Naive thymus-derived CD8-positive, alpha-beta T cell (primary cell): ENCODE results near the gene ZNF26. TPM values are rescaled to one million over a fixed set of nuclear protein-coding genes. Genes with fewer than 3 reads are reported as not detected.
"Not testable (repeated sequence)": the region's sequence is repeated elsewhere in the genome, so short reads cannot be mapped to it uniquely, and the experiment has no call there.

ENCODE experiments used
- ATAC-seq, 2 donors: fragments of 150-1000 bp; cut with Tn5 transposase in 1 of 2; sonication (Bioruptor Pico), chemical (Tn5 transposase) in 1 of 2; 1 replicate in 1 of 2; 2 replicates in 1 of 2; pipeline ENCODE4 v1.10.0; 2021; ENCODE audit warnings: mild to moderate bottlenecking in 2 of 2, moderate library complexity in 2 of 2
- POLR2A ChIA-PET: fragments of 350-600 bp; sonication (Branson Sonifier 250); formaldehyde crosslinking; loops from one replicate; lab custom pipeline; 2021; ENCODE audit warnings: antibody characterized with exemption; lab: Charles Lee
- DNase-seq, 10 donors: peaks; one replicate each; pipeline versions ENCODE4 v3.0.0 to v3.0.0-alpha.2; 2020 to 2022
- H3K27ac Mint-ChIP-seq, 10 donors: one replicate each; pipeline ENCODE4 v1.8.0; 2020 to 2022; ENCODE audit warnings: mild to moderate bottlenecking in 10 of 10, mixed read lengths in 10 of 10, moderate library complexity in 4 of 10, inconsistent platforms in 1 of 10
- H3K27me3 Mint-ChIP-seq, 5 donors: one replicate each; pipeline ENCODE4 v1.8.0; 2021 to 2022; ENCODE audit warnings: mixed read lengths in 5 of 5
- H3K36me3 Mint-ChIP-seq, 3 donors: one replicate each; pipeline ENCODE4 v1.8.0; 2020 to 2022; ENCODE audit warnings: mixed read lengths in 3 of 3, mild to moderate bottlenecking in 2 of 3, inconsistent platforms in 1 of 3
- H3K4me1 Mint-ChIP-seq, 4 donors: one replicate each; pipeline ENCODE4 v1.8.0; 2021 to 2022; ENCODE audit warnings: mixed read lengths in 4 of 4
- H3K4me3 Mint-ChIP-seq, 10 donors: one replicate each; pipeline ENCODE4 v1.8.0; 2020 to 2022; ENCODE audit warnings: mild to moderate bottlenecking in 10 of 10, mixed read lengths in 10 of 10, moderate library complexity in 6 of 10, inconsistent platforms in 1 of 10
- H3K9me3 Mint-ChIP-seq, 9 donors: one replicate each; pipeline ENCODE4 v1.8.0; 2020 to 2022; ENCODE audit warnings: mixed read lengths in 9 of 9, mild to moderate bottlenecking in 3 of 9, inconsistent platforms in 1 of 9, moderate library complexity in 1 of 9
- polyA plus RNA-seq, 3 donors: library from polyadenylated mRNA; unstranded; fragments of 300-500 nt; fragmentation: Illumina TruSeq; gene quantifications; one replicate each; pipeline ENCODE4 v1.2.3, GENCODE V29; 2021
- total RNA-seq, 8 experiments: library from RNA in 2 of 8; stranded (reverse) in 2 of 8; gene quantifications; one replicate each; pipeline ENCODE4 v1.2.3 and lab custom pipeline; 2021 to 2026

Gene ZNF26
- total and polyA plus RNA-seq, 5 experiments from 2014 or later = 10.6 to 34.2 (median 19.2) TPM

DNA sequence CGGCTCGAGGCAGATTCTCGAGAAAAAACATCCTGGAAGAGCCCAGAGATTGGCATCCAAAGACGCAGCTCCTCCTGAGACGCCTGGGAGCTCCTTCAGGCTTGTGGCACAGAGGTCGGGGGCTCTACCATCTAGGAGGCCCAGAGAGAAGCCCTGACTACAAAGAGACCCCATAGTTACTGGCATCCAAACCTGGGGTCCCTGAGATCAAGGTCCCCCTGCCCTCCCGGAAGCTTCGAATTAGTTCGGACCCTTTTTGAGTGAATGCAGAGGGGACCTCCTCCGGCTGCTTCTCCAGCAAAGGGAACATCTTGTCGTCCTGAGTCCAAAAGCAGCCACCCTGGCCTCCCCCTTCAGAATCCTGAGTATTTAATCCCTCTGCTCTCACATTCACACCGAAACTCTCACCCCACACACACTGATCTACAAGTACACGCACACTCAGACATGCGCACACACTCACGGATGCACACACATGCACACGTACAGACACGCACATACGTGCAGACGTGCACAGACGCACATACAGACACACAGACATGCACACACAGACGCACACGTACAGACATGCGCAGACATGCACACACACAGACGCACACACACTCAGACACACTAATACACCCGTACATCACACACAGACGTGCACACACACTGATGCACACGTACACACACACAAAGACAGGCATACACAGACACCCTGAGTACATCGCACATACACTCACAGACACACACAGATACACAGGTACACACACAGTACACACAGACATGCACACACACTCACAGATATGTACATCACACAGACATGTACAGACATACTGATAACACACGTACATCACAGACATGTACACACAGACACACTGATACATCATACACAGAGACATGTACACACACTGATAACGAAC lies 36.0 kb upstream of the ZNF26 start:
- Mint-ChIP-seq H3K4me1 (peaks cover 16 to 23% (median 20%) of the 10 kb centered on the region in 4 donors), H3K36me3 (peaks cover 30 to 48% (median 46%) of the 10 kb centered on the region in 3 donors), H3K27me3 (no peaks in the 10 kb centered on the region), H3K4me3 (no peak overlapping the region), H3K27ac (no peak overlapping the region), H3K9me3 (peaks cover 0 to 50% (median 17%) of the 10 kb centered on the region in 9 donors)
- DNase-seq = no peak
- no peak for ATAC-seq
- POLR2A ChIA-PET = interaction anchor here (0.6 kb wide), 1 partner anchor 35 kb away, joined by 3 read pairs; no protein-coding TSS in a partner anchor

DNA sequence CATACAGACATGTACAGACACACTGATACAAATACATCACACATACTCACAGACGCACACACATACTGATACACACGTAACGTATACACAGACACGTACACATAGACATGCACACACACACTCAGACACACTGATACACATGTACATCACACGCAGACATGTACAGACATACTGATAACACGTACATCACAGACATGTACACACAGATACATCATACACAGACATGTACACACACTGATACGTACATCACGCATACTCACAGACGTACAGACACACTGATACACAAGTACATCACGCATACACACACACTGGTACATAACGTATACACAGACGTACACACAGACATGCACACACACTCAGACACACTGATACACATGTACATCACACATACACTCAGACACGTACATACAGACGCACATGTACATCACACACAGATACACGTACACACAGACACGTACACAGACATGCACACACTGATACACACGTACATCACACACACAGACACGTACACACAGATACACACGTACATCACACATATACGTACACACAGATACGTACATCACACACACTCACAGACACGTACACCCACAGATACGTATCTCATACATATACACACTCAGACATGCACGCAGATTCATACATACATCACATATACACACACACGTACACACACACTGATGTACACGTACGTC lies 35.2 kb upstream of the ZNF26 start:
- Mint-ChIP-seq H3K9me3 (peaks cover 0 to 44% (median 11%) of the 10 kb centered on the region in 9 donors), H3K4me1 (peaks cover 22 to 28% (median 26%) of the 10 kb centered on the region in 4 donors), H3K36me3 (peaks cover 25 to 41% (median 39%) of the 10 kb centered on the region in 3 donors), H3K27ac (no peak overlapping the region), H3K4me3 (no peak overlapping the region), H3K27me3 (no peaks in the 10 kb centered on the region)
- DNase-seq = no peak
- no peak for ATAC-seq
- POLR2A ChIA-PET = no interaction called here

GRCh38 chr12:132951649-132952048 lies 34.5 kb upstream of the ZNF26 start:
- POLR2A ChIA-PET = interaction anchor here (0.7 kb wide), 1 partner anchor 229 kb away, joined by 4 read pairs; no protein-coding TSS in a partner anchor
- Mint-ChIP-seq H3K36me3 (peaks cover 22 to 35% (median 34%) of the 10 kb centered on the region in 3 donors), H3K4me3 (no peak overlapping the region), H3K4me1 (peaks cover 26 to 34% (median 30%) of the 10 kb centered on the region in 4 donors), H3K27me3 (no peaks in the 10 kb centered on the region), H3K9me3 (peaks cover 0 to 37% (median 9%) of the 10 kb centered on the region in 9 donors), H3K27ac (no peak overlapping the region)
- no peak for ATAC-seq
- no peak for DNase-seq

GRCh38 chr12:132952371-132953162 lies 33.6 kb upstream of the ZNF26 start:
- POLR2A ChIA-PET = interaction anchor here (0.6 to 0.7 kb wide), 2 partner anchors 39 to 228 kb away, joined by 4 read pairs; no protein-coding TSS in a partner anchor
- H3K9me3 Mint-ChIP-seq = peaks cover 0 to 34% (median 9%) of the 10 kb centered on the region in 9 donors
- peaks cover 22 to 31% (median 27%) of the 10 kb centered on the region in 3 donors for H3K36me3 Mint-ChIP-seq
- DNase-seq (no peak), ATAC-seq (no peak)
- H3K27me3 Mint-ChIP-seq = no peaks in the 10 kb centered on the region
- H3K27ac Mint-ChIP-seq = peak overlapping the region in 3 of 10 donors; percentile 14 to 78 (median 34)
- peak overlapping the region in 1 of 10 donors; percentile 30 for H3K4me3 Mint-ChIP-seq
- H3K4me1 Mint-ChIP-seq = peaks cover 26 to 40% (median 37%) of the 10 kb centered on the region in 4 donors

- DNase-seq (no peak), ATAC-seq (no peak)
- Mint-ChIP-seq H3K36me3 (peaks cover 22 to 27% (median 22%) of the 10 kb centered on the region in 3 donors), H3K9me3 (peaks cover 0 to 31% (median 9%) of the 10 kb centered on the region in 9 donors), H3K4me1 (peaks cover 26 to 40% (median 37%) of the 10 kb centered on the region in 4 donors), H3K27ac (peak overlapping the region in 2 of 10 donors; percentile 20 to 34), H3K4me3 (peak overlapping the region in 1 of 10 donors; percentile 30), H3K27me3 (no peaks in the 10 kb centered on the region)
- POLR2A ChIA-PET = no interaction called here
Observed at GRCh38 chr12:132953163-132953425, 33.1 kb upstream of the ZNF26 start.

- peaks cover 26 to 40% (median 37%) of the 10 kb centered on the region in 4 donors for H3K4me1 Mint-ChIP-seq
- POLR2A ChIA-PET = no interaction called here
- no peak for DNase-seq
- peak overlapping the region in 7 of 10 donors; percentile 37 to 96 (median 68) for H3K27ac Mint-ChIP-seq
- peaks cover 16 to 20% (median 17%) of the 10 kb centered on the region in 3 donors for H3K36me3 Mint-ChIP-seq
- H3K9me3 Mint-ChIP-seq = peaks cover 0 to 24% (median 9%) of the 10 kb centered on the region in 9 donors
- H3K27me3 Mint-ChIP-seq = no peaks in the 10 kb centered on the region
- peak overlapping the region in 7 of 10 donors; percentile 3 to 59 (median 31) for H3K4me3 Mint-ChIP-seq
- ATAC-seq = no peak
Observed at GRCh38 chr12:132953771-132954170, 32.4 kb upstream of the ZNF26 start.

GRCh38 chr12:132954471-132955048 lies 31.6 kb upstream of the ZNF26 start:
- DNase-seq (peak in 3 of 10 donors; percentile 0 to 56 (median 7)), ATAC-seq (no peak)
- Mint-ChIP-seq H3K4me3 (peak overlapping the region; percentile 76 to 97 (median 90)), H3K4me1 (peaks cover 26 to 43% (median 38%) of the 10 kb centered on the region in 4 donors), H3K36me3 (peaks cover 9 to 13% (median 9%) of the 10 kb centered on the region in 3 donors), H3K9me3 (peaks cover 0 to 16% (median 5%) of the 10 kb centered on the region in 9 donors), H3K27ac (peak overlapping the region; percentile 4 to 96 (median 84)), H3K27me3 (no peaks in the 10 kb centered on the region)
- POLR2A ChIA-PET = interaction anchor here (0.6 to 2.3 kb wide), 4 partner anchors 31 to 126 kb away, joined by 3 to 13 read pairs (median 4); partner anchors contain the start of genes GOLGA3 and ZNF26

DNA sequence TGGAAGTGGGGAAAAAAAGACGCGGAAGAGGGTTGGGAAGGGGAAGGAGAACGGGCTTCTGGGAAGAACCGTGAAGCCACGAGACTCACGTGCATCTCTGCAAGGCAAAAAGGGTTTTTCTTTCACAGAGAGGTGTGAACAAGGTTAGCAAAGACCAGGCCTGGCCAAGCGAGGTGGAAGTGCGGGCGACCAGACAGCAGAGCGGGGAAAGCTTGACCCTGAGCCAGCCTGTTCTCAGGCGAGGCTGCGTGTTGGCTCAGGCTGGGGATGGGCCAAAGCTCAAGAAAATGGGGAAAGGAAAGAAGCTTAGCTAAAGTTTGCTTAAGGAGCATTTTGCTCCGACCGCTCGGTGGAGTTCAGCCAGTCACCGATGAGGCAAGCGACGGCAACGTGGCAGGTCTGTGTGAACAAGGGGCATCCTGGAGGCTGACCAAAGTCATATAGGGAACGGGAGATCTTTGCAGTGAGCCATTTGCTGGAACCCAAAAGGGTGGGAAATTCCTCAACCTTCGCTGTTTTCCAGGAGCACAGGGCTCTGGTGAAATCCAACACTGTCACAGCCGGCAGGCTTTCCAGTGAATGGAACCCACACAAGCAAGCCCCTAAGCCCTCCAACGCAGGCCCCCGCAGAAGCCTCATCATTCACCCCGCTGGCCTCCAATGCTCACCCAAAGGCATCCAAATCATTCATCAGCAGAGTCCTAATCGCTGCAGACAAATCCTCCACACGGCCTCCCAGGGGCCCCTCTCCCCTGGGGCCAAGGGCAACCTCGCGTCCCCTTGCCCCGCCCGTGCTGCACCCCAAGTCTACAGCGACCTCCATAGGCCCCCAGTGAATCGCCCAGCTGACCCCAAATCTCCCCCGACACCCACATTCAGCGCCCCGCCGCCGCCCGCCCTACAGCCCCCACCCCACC lies 30.8 kb upstream of the ZNF26 start:
- peaks cover 7 to 13% (median 8%) of the 10 kb centered on the region in 3 donors for H3K36me3 Mint-ChIP-seq
- POLR2A ChIA-PET = interaction anchor here (0.6 to 2.3 kb wide), 7 partner anchors 31 to 127 kb away, joined by 3 to 13 read pairs (median 3); partner anchors contain the start of genes GOLGA3, ZNF26 and ZNF84
- ATAC-seq (peak; percentile 52 to 53), DNase-seq (peak in 4 of 10 donors; percentile 0 to 71 (median 4))
- H3K4me1 Mint-ChIP-seq = peaks cover 26 to 47% (median 39%) of the 10 kb centered on the region in 4 donors
- no peaks in the 10 kb centered on the region for H3K27me3 Mint-ChIP-seq
- peak overlapping the region; percentile 76 to 97 (median 90) for H3K4me3 Mint-ChIP-seq
- H3K9me3 Mint-ChIP-seq = peaks cover 0 to 13% (median 4%) of the 10 kb centered on the region in 9 donors
- H3K27ac Mint-ChIP-seq = peak overlapping the region; percentile 35 to 97 (median 91)

DNA sequence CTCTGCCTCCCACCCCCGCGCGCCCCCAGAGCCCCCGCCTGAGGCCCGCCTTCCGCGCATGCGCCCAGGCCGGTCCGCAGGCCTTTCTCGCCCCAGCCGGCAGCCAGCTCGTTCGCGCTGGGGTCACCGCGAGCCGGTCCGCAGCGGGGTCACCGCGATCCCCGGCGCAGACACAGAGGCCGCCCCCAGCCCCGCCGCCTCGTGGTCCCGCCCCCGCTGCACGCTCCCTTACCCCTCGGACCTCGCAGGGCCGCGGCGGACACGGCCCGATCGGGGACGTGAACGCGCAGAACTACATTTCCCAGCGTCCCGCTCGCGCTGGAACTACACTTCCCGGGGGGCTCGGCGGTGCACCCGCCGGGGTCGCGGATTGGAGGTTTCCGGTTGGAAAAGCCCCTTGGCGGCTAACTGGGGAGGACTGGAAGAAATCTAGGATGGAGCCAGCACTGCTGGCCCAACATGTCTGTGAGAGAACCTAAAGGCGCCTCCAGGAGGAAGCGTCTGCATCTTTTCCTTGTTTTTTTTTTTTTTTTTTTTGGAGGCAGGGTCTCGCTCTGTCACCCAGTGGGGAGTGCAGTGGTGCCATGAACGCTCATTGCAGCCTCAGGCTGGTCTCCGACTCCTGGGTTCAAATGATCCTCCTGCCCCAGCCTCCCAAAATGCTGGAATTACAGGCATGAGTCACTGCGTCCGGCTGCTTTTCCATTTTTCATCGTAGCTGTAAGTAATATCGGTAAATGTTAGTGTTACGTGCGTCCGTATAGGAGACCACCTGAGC lies 30.0 kb upstream of the ZNF26 start, which contains the start of gene ZNF605:
TSS of gene ZNF605 (minus strand) at position 296 of the 778 bp plus-strand sequence. CDS start 10,671 bp downstream, outside the sequence.
- POLR2A ChIA-PET = interaction anchor here (0.7 to 2.3 kb wide), 9 partner anchors 30 to 128 kb away, joined by 3 to 13 read pairs (median 6); partner anchors contain the start of genes GOLGA3, ZNF26 and ZNF84

GRCh38 chr12:132961790-132962189 lies 24.4 kb upstream of the ZNF26 start:
- H3K27ac Mint-ChIP-seq, DNase-seq, H3K4me3 Mint-ChIP-seq, H3K27me3 Mint-ChIP-seq, ATAC-seq, POLR2A ChIA-PET: not testable (repeated sequence)
- H3K4me1 Mint-ChIP-seq = peaks cover 0 to 11% (median 7%) of the 10 kb centered on the region in 4 donors
- peaks cover 0 to 12% (median 7%) of the 10 kb centered on the region in 9 donors for H3K9me3 Mint-ChIP-seq
- H3K36me3 Mint-ChIP-seq = peaks cover 6 to 30% (median 15%) of the 10 kb centered on the region in 3 donors

More for the DNA sequence above, 30.0 kb upstream of the ZNF26 start, which contains the start of gene ZNF605:
- Mint-ChIP-seq H3K9me3 (peaks cover 0 to 13% (median 4%) of the 10 kb centered on the region in 9 donors), H3K36me3 (peaks cover 7 to 13% (median 8%) of the 10 kb centered on the region in 3 donors), H3K27ac (peak within 1 kb of the TSS; percentile 89 to 97 (median 95)), H3K4me1 (peaks cover 26 to 47% (median 39%) of the 10 kb centered on the region in 4 donors), H3K27me3 (no peaks in the 10 kb centered on the region), H3K4me3 (peak within 1 kb of the TSS; percentile 92 to 98 (median 97))
- ATAC-seq (peak; percentile 93 to 96), DNase-seq (peak; percentile 78 to 90 (median 86))
